A549 (cell line): ENCODE results near the gene OARD1. TPM values are rescaled to one million over a fixed set of nuclear protein-coding genes. Genes with fewer than 3 reads are reported as not detected.

Experiments
- ATAC-seq, 2 experiments: fragments of 200-7000 bp in 1 of 2; fragments of >200 bp in 1 of 2; cut with Nextera tagmentation in 1 of 2; cut with Tn5 transposase in 1 of 2; 3 replicates each; pipeline versions ENCODE4 v1.8.0 to v1.9.1; 2018 to 2020; ENCODE audit warnings: mild to moderate bottlenecking in 1 of 2, moderate library complexity in 1 of 2
- CTCF ChIA-PET: fragments of 300-600 bp; sonication (Branson Sonifier 250); formaldehyde crosslinking; extraction: SDS; loops from one replicate; lab custom pipeline; 2021; ENCODE audit warnings: antibody characterized with exemption, inconsistent platforms; lab: Yijun Ruan, JAX
- POLR2A ChIA-PET: fragments of 350-600 bp; formaldehyde crosslinking; extraction: SDS; loops from one replicate; lab custom pipeline; 2021; ENCODE audit warnings: antibody characterized with exemption, inconsistent platforms; lab: Yijun Ruan, JAX
- DNase-seq, 2 experiments: peaks; one replicate each; pipeline versions ENCODE4 v3.0.0 to v3.0.0-alpha.2; 2011 to 2016; ENCODE audit warnings: low read depth in 1 of 2, low spot score in 1 of 2
- FAIRE-seq: peaks from 2 replicates; lab custom pipeline; 2011; peaks lifted over from hg19 to GRCh38; lab: Jason Lieb, UNC
- H3K27ac ChIP-seq, 2 experiments: fragments of >200 bp; sonication (Bioruptor Twin); formaldehyde crosslinking; 3 replicates each; pipeline ENCODE4 v1.5.1; 2016 to 2017
- H3K4me1 ChIP-seq: fragments of >200 bp; sonication (Bioruptor Twin); formaldehyde crosslinking; 3 replicates; pipeline ENCODE4 v1.6.1; 2016
- H3K4me2 ChIP-seq: fragments of >200 bp; sonication (Bioruptor Twin); formaldehyde crosslinking; 3 replicates; pipeline ENCODE4 v1.6.1; 2016
- H3K4me3 ChIP-seq: fragments of >200 bp; sonication (Bioruptor Twin); formaldehyde crosslinking; 3 replicates; pipeline ENCODE4 v1.5.1; 2016
- H3K9me3 ChIP-seq: fragments of >200 bp; sonication (Bioruptor Twin); formaldehyde crosslinking; 3 replicates; pipeline ENCODE4 v1.6.1; 2016
- BHLHE40 ChIP-seq: IDR thresholded peaks from 2 replicates; pipeline ENCODE4 v1.6.1; 2012; ENCODE audit warnings: low read depth, low read length, inconsistent platforms
- CBX2 ChIP-seq: fragments of 200-600 bp; sonication (generic); IDR thresholded peaks from 2 replicates; pipeline ENCODE4 v1.6.1; 2016; ENCODE audit warnings: low read depth, mild to moderate bottlenecking, borderline replicate concordance
- FOSB ChIP-seq: fragments of 250-450 bp; sonication (Bioruptor Pico); IDR thresholded peaks from 2 replicates; pipeline ENCODE4 v1.5.0; 2020; ENCODE audit warnings: mild to moderate bottlenecking, moderate library complexity
- FOSL2 ChIP-seq, 2 experiments: fragments of 450-650 bp in 1 of 2; fragments of >200 bp in 1 of 2; sonication (Bioruptor Twin) in 1 of 2; formaldehyde crosslinking; IDR thresholded peaks; 2 replicates each; pipeline versions ENCODE4 v1.5.0 to v1.6.1; 2016 to 2020; ENCODE audit warnings: mild to moderate bottlenecking in 1 of 2, moderate library complexity in 1 of 2
- HDAC2 ChIP-seq: fragments of 200-600 bp; sonication (generic); IDR thresholded peaks from 2 replicates; pipeline ENCODE4 v1.6.1; 2016
- KDM5A ChIP-seq: fragments of 200-600 bp; sonication (generic); IDR thresholded peaks from 2 replicates; pipeline ENCODE4 v1.6.1; 2016; ENCODE audit warnings: antibody characterized with exemption, mild to moderate bottlenecking
- PHF8 ChIP-seq: fragments of 200-600 bp; sonication (generic); IDR thresholded peaks from 2 replicates; pipeline ENCODE4 v1.6.1; 2016; ENCODE audit warnings: low read depth, mild to moderate bottlenecking, antibody characterized with exemption, moderate library complexity, borderline replicate concordance
- POLR2A ChIP-seq: IDR thresholded peaks from 2 replicates; pipeline ENCODE4 v1.6.1; 2012; ENCODE audit warnings: mild to moderate bottlenecking, low read length
- RAD21 ChIP-seq, 2 experiments: fragments of >200 bp in 1 of 2; sonication (Bioruptor Twin) in 1 of 2; formaldehyde crosslinking in 1 of 2; IDR thresholded peaks in 1 of 2; conservative IDR thresholded peaks in 1 of 2; 2 replicates in 1 of 2; 3 replicates in 1 of 2; pipeline ENCODE4 v1.6.1; 2012 to 2018; ENCODE audit warnings: inconsistent platforms in 1 of 2
- RCOR1 ChIP-seq: fragments of 150-350 bp; IDR thresholded peaks from 2 replicates; pipeline ENCODE4 v1.6.1; 2014; ENCODE audit warnings: antibody characterized with exemption, low read length, low read depth
- RFX5 ChIP-seq: fragments of 450-650 bp; IDR thresholded peaks from 2 replicates; pipeline ENCODE4 v1.7.1; 2014; ENCODE audit warnings: antibody characterized with exemption, mild to moderate bottlenecking, moderate library complexity
- SMC3 ChIP-seq: fragments of >200 bp; sonication (Bioruptor Twin); formaldehyde crosslinking; IDR thresholded peaks from 3 replicates; pipeline ENCODE4 v1.6.1; 2018; ENCODE audit warnings: inconsistent platforms
- TFCP2L1 ChIP-seq: fragments of 250-450 bp; sonication (Bioruptor Pico); IDR thresholded peaks from 2 replicates; pipeline ENCODE4 v1.5.0; 2021; ENCODE audit warnings: mild to moderate bottlenecking
- ZC3H11A ChIP-seq: fragments of 450-650 bp; IDR thresholded peaks from 2 replicates; pipeline ENCODE4 v1.6.1; 2014; ENCODE audit warnings: antibody characterized with exemption, mild to moderate bottlenecking
- WGBS: methylation state at CpG from one replicate; pipeline ENCODE4 v1.1.6; 2017; ENCODE audit errors: missing lambda C conversion rate; 5-methylcytosine and 5-hydroxymethylcytosine counted together
- polyA plus RNA-seq, 4 experiments: library from polyadenylated mRNA; depleted of rRNA in 3 of 4; stranded (reverse); fragments of >200 nt; fragmentation: RNase III in 1 of 4; extraction: RNeasy Plus Mini Kit Qiagen cat#74134 plus additional on column Dnase treatment in 1 of 4; gene quantifications; 2 replicates in 3 of 4; 3 replicates in 1 of 4; pipeline ENCODE4 v1.2.3, GENCODE V29; 2011 to 2017
- TF ChIP-seq, protein P1 (sequence below): IDR thresholded peaks from 2 replicates; pipeline ENCODE4 v1.6.1; 2012
- TF ChIP-seq, protein P2 (sequence below): IDR thresholded peaks from 2 replicates; pipeline ENCODE4 v1.6.1; 2012; ENCODE audit warnings: low read depth, borderline replicate concordance
- TF ChIP-seq, protein P3 (sequence below): fragments of >200 bp; sonication (Bioruptor Twin); formaldehyde crosslinking; IDR thresholded peaks from 3 replicates; pipeline ENCODE4 v1.5.1; 2016
- TF ChIP-seq, protein P4 (sequence below): fragments of 250-450 bp; sonication (Bioruptor Pico); IDR thresholded peaks from 2 replicates; pipeline ENCODE4 v1.5.0; 2020; ENCODE audit warnings: low read depth, mild to moderate bottlenecking, moderate library complexity
- TF ChIP-seq, protein P5 (sequence below): fragments of 150-350 bp; IDR thresholded peaks from 2 replicates; pipeline ENCODE4 v1.6.1; 2014; ENCODE audit warnings: low read depth, mild to moderate bottlenecking, low read length

Gene OARD1
- polyA plus RNA-seq, 2 of the 4 experiments (the other 2 are of a cell fraction), result 21.4 to 26.2 TPM

DNA sequence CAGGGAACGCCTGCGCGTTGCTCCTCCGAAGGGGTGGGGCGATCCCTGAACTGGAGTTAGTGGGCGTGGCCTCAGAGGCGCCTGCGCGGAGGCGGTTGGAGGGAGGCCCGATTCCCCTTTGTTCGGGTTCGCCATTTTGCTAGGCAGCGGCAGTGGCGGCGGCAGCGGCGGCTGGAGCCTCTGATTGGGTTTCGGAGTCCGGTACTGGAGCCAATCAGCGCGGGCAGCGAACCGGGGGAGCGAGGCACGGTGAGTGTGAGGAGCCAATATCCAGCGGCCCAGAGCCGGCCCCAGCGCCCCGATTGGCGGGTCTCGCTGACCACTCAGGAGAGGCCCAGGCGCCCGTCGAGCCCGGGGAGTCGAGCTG is 663 bp upstream of the OARD1 start, which contains the start of gene NFYA:
TSS of gene NFYA (plus strand) at position 139 of the 367 bp plus-strand sequence. CDS start 6,116 bp downstream, outside the sequence.
- peak within 1 kb of the TSS; percentile 93 for H3K4me2 ChIP-seq
- peak within 1 kb of the TSS; percentile 97 for H3K4me3 ChIP-seq
- peak; percentile 86 to 91 for ATAC-seq
- CTCF ChIA-PET, result interaction anchor here (1.2 kb wide), 1 partner anchor 33 kb away, joined by 3 read pairs; no protein-coding TSS in a partner anchor
- WGBS, result 1% methylated on average over 13 of the region's 37 CpGs
- H3K9me3 ChIP-seq, result no peaks in the 10 kb centered on the region
- POLR2A ChIA-PET, result interaction anchor here (0.6 to 1.2 kb wide), 5 partner anchors 31 to 248 kb away, joined by 3 to 4 read pairs (median 3); no protein-coding TSS in a partner anchor
- H3K4me1 ChIP-seq, result peaks cover 22% of the 10 kb centered on the region; the same call in 2 of the 3 replicates
- TF ChIP-seq, protein P1, sequence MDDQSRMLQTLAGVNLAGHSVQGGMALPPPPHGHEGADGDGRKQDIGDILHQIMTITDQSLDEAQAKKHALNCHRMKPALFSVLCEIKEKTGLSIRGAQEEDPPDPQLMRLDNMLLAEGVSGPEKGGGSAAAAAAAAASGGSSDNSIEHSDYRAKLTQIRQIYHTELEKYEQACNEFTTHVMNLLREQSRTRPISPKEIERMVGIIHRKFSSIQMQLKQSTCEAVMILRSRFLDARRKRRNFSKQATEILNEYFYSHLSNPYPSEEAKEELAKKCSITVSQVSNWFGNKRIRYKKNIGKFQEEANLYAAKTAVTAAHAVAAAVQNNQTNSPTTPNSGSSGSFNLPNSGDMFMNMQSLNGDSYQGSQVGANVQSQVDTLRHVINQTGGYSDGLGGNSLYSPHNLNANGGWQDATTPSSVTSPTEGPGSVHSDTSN, result 0 out of 2 replicates have a peak, but pooled peaks have one; percentile 21
- TF ChIP-seq CBX2 (no peak), RFX5 (peak; percentile 70; the same call in 1 of the 2 replicates)
- TF ChIP-seq, all 56 proteins: peak for 2
- no peak for FAIRE-seq
- peak within 1 kb of the TSS; percentile 98 to 99 for H3K27ac ChIP-seq
- DNase-seq, result no peak

DNA sequence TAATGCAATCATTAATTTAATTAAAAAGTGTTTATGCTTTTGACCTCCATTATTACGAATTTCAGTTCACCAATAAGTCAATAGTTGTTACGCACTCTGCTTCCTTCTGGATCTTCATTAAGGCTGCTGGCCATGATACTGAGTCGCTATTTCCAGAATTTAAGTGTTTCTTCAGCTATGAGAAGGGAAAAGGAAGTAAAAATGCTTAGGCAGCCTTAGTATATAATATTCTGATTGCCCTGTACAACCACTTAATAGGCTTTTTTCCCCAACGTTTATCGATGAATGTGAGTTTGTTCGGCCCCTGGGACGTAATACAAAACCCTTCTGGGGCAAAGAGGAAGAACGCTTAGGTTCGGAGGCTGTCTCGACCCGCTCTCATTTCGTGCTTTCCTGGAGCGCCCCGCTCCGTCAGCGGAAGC is 644 bp downstream of the OARD1 start:
- peaks cover 21% of the 10 kb centered on the region; the same call in 2 of the 3 replicates for H3K4me1 ChIP-seq
- FAIRE-seq (no peak), DNase-seq (peak in 1 of 2 experiments; percentile 63), ATAC-seq (no peak)
- no peaks in the 10 kb centered on the region for H3K9me3 ChIP-seq
- ChIA-PET CTCF (no interaction called here), POLR2A (no interaction called here)
- peak overlapping the region; percentile 82 for H3K4me3 ChIP-seq
- WGBS, result under 1% methylated on average over 13 of the region's 16 CpGs
- H3K4me2 ChIP-seq, result peak overlapping the region; percentile 88
- H3K27ac ChIP-seq, result peak overlapping the region; percentile 92 to 99
- TF ChIP-seq FOSL2 (IDR thresholded peaks at IDR 0.05) (no peak), FOSL2 (CRISPR knock-in tag; IDR thresholded peaks at IDR 0.05) (no peak), POLR2A (peak; percentile 69)
- TF ChIP-seq, protein P2, sequence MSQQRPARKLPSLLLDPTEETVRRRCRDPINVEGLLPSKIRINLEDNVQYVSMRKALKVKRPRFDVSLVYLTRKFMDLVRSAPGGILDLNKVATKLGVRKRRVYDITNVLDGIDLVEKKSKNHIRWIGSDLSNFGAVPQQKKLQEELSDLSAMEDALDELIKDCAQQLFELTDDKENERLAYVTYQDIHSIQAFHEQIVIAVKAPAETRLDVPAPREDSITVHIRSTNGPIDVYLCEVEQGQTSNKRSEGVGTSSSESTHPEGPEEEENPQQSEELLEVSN, result peak; percentile 20; the same call in 1 of the 2 replicates

DNA sequence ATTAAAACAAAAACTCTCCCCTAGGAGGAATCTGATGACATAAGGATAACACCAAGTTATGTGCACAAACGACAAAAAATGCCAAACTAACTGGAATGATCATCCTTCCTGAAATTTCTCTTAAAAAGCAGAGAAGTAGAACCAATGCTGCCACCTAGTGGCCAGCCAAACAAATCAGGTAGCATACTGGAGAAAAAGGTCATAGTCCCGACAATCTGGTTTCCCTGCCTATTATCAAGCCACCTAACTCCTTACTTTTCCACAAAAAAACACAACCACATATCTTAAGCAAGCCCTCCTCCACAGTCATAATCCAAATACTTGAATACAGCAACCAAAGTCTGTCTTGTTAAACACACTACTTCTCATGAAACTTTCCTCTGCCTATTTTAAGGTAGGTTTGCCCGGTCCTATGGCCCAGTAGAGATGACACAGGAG is 5.3 kb downstream of the OARD1 start:
- peaks cover 9% of the 10 kb centered on the region; the same call in 2 of the 3 replicates for H3K4me1 ChIP-seq
- TF ChIP-seq SMC3, result peak; percentile 63
- no peak for TF ChIP-seq HDAC2
- no peak for TF ChIP-seq KDM5A
- TF ChIP-seq, protein P3, sequence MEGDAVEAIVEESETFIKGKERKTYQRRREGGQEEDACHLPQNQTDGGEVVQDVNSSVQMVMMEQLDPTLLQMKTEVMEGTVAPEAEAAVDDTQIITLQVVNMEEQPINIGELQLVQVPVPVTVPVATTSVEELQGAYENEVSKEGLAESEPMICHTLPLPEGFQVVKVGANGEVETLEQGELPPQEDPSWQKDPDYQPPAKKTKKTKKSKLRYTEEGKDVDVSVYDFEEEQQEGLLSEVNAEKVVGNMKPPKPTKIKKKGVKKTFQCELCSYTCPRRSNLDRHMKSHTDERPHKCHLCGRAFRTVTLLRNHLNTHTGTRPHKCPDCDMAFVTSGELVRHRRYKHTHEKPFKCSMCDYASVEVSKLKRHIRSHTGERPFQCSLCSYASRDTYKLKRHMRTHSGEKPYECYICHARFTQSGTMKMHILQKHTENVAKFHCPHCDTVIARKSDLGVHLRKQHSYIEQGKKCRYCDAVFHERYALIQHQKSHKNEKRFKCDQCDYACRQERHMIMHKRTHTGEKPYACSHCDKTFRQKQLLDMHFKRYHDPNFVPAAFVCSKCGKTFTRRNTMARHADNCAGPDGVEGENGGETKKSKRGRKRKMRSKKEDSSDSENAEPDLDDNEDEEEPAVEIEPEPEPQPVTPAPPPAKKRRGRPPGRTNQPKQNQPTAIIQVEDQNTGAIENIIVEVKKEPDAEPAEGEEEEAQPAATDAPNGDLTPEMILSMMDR, result peak; percentile 84
- TF ChIP-seq FOSB (CRISPR knock-in tag), result no peak
- TF ChIP-seq, protein P2, result no peak
- TF ChIP-seq, protein P4, sequence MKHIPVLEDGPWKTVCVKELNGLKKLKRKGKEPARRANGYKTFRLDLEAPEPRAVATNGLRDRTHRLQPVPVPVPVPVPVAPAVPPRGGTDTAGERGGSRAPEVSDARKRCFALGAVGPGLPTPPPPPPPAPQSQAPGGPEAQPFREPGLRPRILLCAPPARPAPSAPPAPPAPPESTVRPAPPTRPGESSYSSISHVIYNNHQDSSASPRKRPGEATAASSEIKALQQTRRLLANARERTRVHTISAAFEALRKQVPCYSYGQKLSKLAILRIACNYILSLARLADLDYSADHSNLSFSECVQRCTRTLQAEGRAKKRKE (CRISPR knock-in tag), result no peak
- no peak for TF ChIP-seq PHF8
- TF ChIP-seq RAD21 (conservative IDR thresholded peaks at IDR 0.05 in 1 of 2, IDR thresholded peaks at IDR 0.05 in 1 of 2), result peak; percentile 75 to 78
- no peak for TF ChIP-seq TFCP2L1 (CRISPR knock-in tag)
- TF ChIP-seq RCOR1, result no peak
- TF ChIP-seq ZC3H11A, result no peak
- TF ChIP-seq BHLHE40, result no peak
- TF ChIP-seq, protein P5, sequence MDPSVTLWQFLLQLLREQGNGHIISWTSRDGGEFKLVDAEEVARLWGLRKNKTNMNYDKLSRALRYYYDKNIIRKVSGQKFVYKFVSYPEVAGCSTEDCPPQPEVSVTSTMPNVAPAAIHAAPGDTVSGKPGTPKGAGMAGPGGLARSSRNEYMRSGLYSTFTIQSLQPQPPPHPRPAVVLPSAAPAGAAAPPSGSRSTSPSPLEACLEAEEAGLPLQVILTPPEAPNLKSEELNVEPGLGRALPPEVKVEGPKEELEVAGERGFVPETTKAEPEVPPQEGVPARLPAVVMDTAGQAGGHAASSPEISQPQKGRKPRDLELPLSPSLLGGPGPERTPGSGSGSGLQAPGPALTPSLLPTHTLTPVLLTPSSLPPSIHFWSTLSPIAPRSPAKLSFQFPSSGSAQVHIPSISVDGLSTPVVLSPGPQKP, result no peak
- TF ChIP-seq, protein P1, result no peak
- no peak overlapping the region for H3K4me2 ChIP-seq
- no peak overlapping the region for H3K27ac ChIP-seq
- DNase-seq (peak; percentile 10 to 77), FAIRE-seq (no peak), ATAC-seq (peak in 1 of 2 experiments; percentile 39; a peak in 2 of 6 replicates)
- POLR2A ChIA-PET, result no interaction called here
- CTCF ChIA-PET, result interaction anchor here (0.7 to 1.5 kb wide), 4 partner anchors 9 to 178 kb away, joined by 3 to 6 read pairs (median 4); no protein-coding TSS in a partner anchor
- no peaks in the 10 kb centered on the region for H3K9me3 ChIP-seq
- no peak overlapping the region for H3K4me3 ChIP-seq
- WGBS, result 33% methylated on average over 3 of the region's 3 CpGs
